Adrenal gland (tissue), 12 donors: ENCODE data around the gene NUP93. TPM values are rescaled to one million over a fixed set of nuclear protein-coding genes. Genes with fewer than 3 reads are reported as not detected.
A peak's percentile ranks its signal among the peaks of the same experiment; 100 is the strongest.

ENCODE experiments used
- DNase-seq, 7 donors: peaks; one replicate each; pipeline ENCODE4 v3.0.0-alpha.2; 2019 to 2020
- H3K27ac ChIP-seq, 5 donors: fragments of 200-600 bp; sonication (generic) in 4 of 5; 1 replicate in 3 of 5; 2 replicates in 2 of 5; pipeline versions ENCODE4 v1.5.1 to v1.8.0; 2016 to 2020; ENCODE audit warnings: mild to moderate bottlenecking in 1 of 5
- H3K27me3 ChIP-seq: fragments of 200-600 bp; 2 replicates; pipeline ENCODE4 v1.8.0; 2021
- H3K36me3 ChIP-seq, 2 donors: fragments of 200-600 bp; replicated peaks in 1 of 2; 1 replicate in 1 of 2; 2 replicates in 1 of 2; pipeline versions ENCODE4 v1.5.1 to v1.8.0; 2018 to 2022
- H3K4me1 ChIP-seq, 2 donors: fragments of 200-600 bp; replicated peaks in 1 of 2; 1 replicate in 1 of 2; 2 replicates in 1 of 2; pipeline versions ENCODE4 v1.5.1 to v1.8.0; 2018 to 2021
- H3K4me3 ChIP-seq, 4 donors: fragments of 200-600 bp; sonication (generic) in 3 of 4; one replicate each; pipeline ENCODE4 v1.5.1; 2016 to 2018
- H3K9me3 ChIP-seq, 3 donors: fragments of 200-600 bp; sonication (generic) in 1 of 3; replicated peaks in 1 of 3; 1 replicate in 2 of 3; 2 replicates in 1 of 3; pipeline versions ENCODE4 v1.5.1 to v1.8.0; 2016 to 2021
- POLR2A ChIP-seq, 2 donors: fragments of 450-650 bp; IDR thresholded peaks; one replicate each; pipeline ENCODE4 v1.6.1; 2017; ENCODE audit warnings: antibody characterized with exemption in 2 of 2, mild to moderate bottlenecking in 2 of 2, moderate library complexity in 1 of 2
- WGBS, 4 donors: extraction: QIAGEN DNeasy Blood & Tissue Kit in 2 of 4; methylation state at CpG; one replicate each; pipeline versions ENCODE4 v1.1.5 to v1.1.7; 2013 to 2017; 5-methylcytosine and 5-hydroxymethylcytosine counted together
- intact Hi-C, 2 donors: fragments of 100-400 bp; cut with DNase I; formaldehyde crosslinking; loops; one replicate each; pipeline versions ENCODE4 v1.14.1 to v1.15.0; 2022 to 2023
- polyA plus RNA-seq, 3 donors: library from polyadenylated mRNA; stranded (reverse); fragments of 200-250 nt in 2 of 3; fragments of 350-450 nt in 1 of 3; fragmentation: Illumina TruSeq in 1 of 3; extraction: RNeasy Lipid Tissue Mini Kit (QIAGEN cat#74804) in 1 of 3; gene quantifications; one replicate each; pipeline ENCODE4 v1.2.3, GENCODE V29; 2013 to 2014
- total RNA-seq, 9 donors: library from RNA; depleted of rRNA in 4 of 9; stranded (reverse); fragments of >200 nt in 4 of 9; fragments of 120-200 nt in 1 of 9; fragmentation: NEBNext Ultra II Directional in 1 of 9; extraction: Animal tissue kit (Norgen Biotek cat#: 25700) in 1 of 9; gene quantifications; one replicate each; pipeline versions ENCODE4 v1.1.0 to v1.2.4, GENCODE V29; 2013 to 2023
- TF ChIP-seq, protein P1 (sequence below), 6 experiments: fragments of 450-650 bp in 4 of 6; fragments of 200-600 bp in 2 of 6; sonication (generic) in 1 of 6; IDR thresholded peaks; 1 replicate in 5 of 6; 2 replicates in 1 of 6; pipeline versions ENCODE4 v1.5.1 to v1.8.0; 2016 to 2021; ENCODE audit warnings: antibody characterized with exemption in 6 of 6, mild to moderate bottlenecking in 2 of 6, moderate library complexity in 1 of 6
- donor health status: healthy with polysubstance abuse.
- donor health status: Bipolar disorder and iron deficiency.
- donor health status: DM: yes; HTN: yes; CAD: no.
- donor health status: DM: no; HTN: no; CAD: no.
- donor health status: DM: no; HTN: no; CAD: no.
- donor health status: DM: yes; HTN: yes; CAD: no.

NUP93 gene
- total and polyA plus RNA-seq, 12 donors: 29.3 to 71.1 (median 45.8) TPM

DNA sequence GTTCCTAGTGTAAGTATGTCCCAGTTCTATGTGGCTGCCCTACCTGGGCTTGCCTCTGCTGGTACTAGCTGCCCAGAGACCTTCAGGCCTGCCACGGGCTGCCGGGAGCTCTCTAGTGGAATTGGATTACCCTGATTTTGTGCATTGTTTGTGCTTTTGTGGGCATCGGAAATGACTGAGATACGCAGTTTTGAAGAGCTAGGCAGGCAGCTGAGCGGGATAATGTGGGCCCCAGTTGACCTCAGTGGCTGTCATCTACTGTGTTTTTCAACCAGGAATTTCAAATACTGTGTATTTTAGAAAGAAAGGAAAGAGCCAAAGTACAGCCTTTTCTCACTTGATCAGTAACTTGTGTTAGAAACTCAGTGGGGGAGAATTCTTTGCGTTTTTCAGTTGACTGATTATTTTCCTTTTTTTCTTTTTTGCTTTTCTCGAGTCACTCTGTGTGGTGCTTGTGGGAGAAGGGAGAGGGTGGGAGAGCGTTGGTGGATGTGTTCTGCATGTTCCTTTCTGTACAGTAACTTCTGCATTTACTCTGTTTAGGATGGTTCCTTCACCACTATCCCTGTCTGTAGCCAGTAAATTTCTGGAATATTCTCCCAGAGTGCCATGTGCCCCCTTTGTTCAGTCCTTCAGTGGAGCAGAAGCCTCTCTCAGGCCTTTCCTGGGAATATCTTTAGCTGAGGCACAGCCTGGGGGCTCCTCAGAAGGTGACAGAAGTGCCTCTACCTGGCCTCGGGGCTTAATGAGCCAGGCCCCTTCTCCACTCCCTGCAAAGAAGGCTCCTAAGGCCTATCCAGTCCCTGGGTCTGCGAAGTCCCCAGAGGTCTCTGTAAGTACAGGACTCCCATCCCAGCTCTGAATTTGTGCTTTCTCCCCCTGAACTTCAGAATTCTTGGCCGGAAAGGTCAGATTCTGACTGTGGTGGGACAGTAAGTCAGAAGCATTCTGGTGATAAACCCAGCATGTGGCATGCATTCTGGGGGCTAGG, 120.1 kb downstream of the NUP93 start:
- 82 to 87% (median 84%) methylated on average over 11 of the region's 11 CpGs for WGBS, 4 donors
- peaks cover 4 to 18% of the 10 kb centered on the region in 2 donors for H3K4me1 ChIP-seq
- peak overlapping the region in 2 of 5 donors; percentile 47 to 56 for H3K27ac ChIP-seq
- no peaks in the 10 kb centered on the region for H3K36me3 ChIP-seq
- no peak overlapping the region for H3K4me3 ChIP-seq
- no peak for TF ChIP-seq POLR2A (IDR thresholded peaks at IDR 0.05)
- TF ChIP-seq, protein P1, sequence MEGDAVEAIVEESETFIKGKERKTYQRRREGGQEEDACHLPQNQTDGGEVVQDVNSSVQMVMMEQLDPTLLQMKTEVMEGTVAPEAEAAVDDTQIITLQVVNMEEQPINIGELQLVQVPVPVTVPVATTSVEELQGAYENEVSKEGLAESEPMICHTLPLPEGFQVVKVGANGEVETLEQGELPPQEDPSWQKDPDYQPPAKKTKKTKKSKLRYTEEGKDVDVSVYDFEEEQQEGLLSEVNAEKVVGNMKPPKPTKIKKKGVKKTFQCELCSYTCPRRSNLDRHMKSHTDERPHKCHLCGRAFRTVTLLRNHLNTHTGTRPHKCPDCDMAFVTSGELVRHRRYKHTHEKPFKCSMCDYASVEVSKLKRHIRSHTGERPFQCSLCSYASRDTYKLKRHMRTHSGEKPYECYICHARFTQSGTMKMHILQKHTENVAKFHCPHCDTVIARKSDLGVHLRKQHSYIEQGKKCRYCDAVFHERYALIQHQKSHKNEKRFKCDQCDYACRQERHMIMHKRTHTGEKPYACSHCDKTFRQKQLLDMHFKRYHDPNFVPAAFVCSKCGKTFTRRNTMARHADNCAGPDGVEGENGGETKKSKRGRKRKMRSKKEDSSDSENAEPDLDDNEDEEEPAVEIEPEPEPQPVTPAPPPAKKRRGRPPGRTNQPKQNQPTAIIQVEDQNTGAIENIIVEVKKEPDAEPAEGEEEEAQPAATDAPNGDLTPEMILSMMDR (IDR thresholded peaks at IDR 0.05): no peak
- intact Hi-C loops: no loop called here
- no peaks in the 10 kb centered on the region for H3K9me3 ChIP-seq
- no peak for DNase-seq
- H3K27me3 ChIP-seq: no peaks in the 10 kb centered on the region

DNA sequence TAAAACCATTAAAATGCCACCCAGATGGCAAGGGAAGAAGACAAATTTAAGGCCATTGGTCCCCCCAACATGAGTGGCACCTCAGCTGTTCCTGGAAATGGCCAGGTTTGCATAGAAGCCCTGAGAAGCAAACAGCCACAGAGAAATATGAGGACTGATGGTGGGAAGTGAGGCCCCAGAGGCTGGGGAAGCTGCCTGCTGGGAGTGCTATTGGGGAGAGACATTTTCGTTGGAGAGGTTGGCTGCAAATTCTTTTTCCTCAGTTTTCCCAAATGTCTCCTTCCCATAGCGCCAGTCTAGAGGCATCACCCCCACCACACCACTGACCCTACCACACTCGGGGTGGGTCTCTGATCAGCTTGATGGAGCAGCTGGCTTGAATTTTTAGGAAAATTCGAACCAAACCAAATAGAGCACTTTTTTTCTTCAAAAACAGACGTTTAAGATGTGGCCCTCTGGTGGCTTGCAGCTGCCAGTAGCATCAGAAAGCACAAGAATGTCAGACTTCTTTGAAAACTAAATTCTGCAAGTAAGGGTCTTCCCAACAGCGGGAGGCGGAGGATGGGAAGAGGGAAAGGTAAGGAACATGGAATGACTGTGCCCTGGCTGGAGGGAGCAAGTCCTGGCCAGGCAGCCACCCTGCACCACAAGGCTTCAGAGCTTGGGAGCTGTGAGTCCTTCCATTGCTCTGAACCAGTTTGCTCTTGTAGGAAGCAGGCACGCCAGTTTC, 121.9 kb downstream of the NUP93 start:
- no peak overlapping the region for H3K4me3 ChIP-seq
- TF ChIP-seq, protein P1 (IDR thresholded peaks at IDR 0.05): peak in 5 of 6 experiments; percentile 13 to 38 (median 28)
- TF ChIP-seq POLR2A (IDR thresholded peaks at IDR 0.05): no peak
- DNase-seq: peak in 1 of 7 donors; percentile 13
- H3K27me3 ChIP-seq: no peaks in the 10 kb centered on the region
- H3K9me3 ChIP-seq: no peaks in the 10 kb centered on the region
- H3K36me3 ChIP-seq: no peaks in the 10 kb centered on the region
- 56 to 72% (median 63%) methylated on average over 7 to 8 of the region's 8 CpGs for WGBS, 4 donors
- H3K4me1 ChIP-seq: peaks cover 4 to 20% of the 10 kb centered on the region in 2 donors
- no peak overlapping the region for H3K27ac ChIP-seq
- intact Hi-C loops: no loop called here

DNA sequence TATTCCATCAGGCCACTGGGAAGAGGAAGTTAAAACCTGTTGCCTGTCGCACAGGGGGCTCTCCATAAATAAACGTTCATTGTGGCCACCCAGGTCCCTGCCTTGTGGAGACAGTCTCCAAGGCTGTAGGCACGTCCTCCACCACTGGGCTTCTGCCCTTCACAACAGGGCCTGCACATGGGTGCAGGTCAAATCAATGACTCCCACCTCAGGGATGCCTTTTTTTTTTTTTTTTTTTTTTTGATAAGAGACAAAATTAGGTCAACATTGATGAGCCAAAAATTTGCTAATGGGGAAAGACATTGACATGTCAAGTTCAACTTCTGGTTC, 122.4 kb downstream of the NUP93 start:
- peaks cover 4 to 23% of the 10 kb centered on the region in 2 donors for H3K4me1 ChIP-seq
- no peak for DNase-seq
- H3K27ac ChIP-seq: no peak overlapping the region
- H3K27me3 ChIP-seq: no peaks in the 10 kb centered on the region
- TF ChIP-seq, protein P1 (IDR thresholded peaks at IDR 0.05): no peak
- H3K36me3 ChIP-seq: no peaks in the 10 kb centered on the region
- H3K9me3 ChIP-seq: no peaks in the 10 kb centered on the region
- H3K4me3 ChIP-seq: no peak overlapping the region
- intact Hi-C loops: no loop called here
- 56 to 69% (median 65%) methylated on average over 2 to 3 of the region's 3 CpGs for WGBS, 4 donors

GRCh38 chr16:56852968-56853367, 123.0 kb downstream of the NUP93 start:
- TF ChIP-seq POLR2A (IDR thresholded peaks at IDR 0.05): no peak
- TF ChIP-seq, protein P1 (IDR thresholded peaks at IDR 0.05): no peak
- H3K36me3 ChIP-seq: no peaks in the 10 kb centered on the region
- H3K9me3 ChIP-seq: no peaks in the 10 kb centered on the region
- H3K27me3 ChIP-seq: no peaks in the 10 kb centered on the region
- no peak for DNase-seq
- H3K4me3 ChIP-seq: no peak overlapping the region
- intact Hi-C loops: no loop called here
- H3K27ac ChIP-seq: no peak overlapping the region
- peaks cover 4 to 20% of the 10 kb centered on the region in 2 donors for H3K4me1 ChIP-seq
- 90 to 97% (median 95%) methylated on average over 11 of the region's 11 CpGs for WGBS, 4 donors
